ENCODE results near the gene ASIC5. TPM values are rescaled to one million over a fixed set of nuclear protein-coding genes. Genes with fewer than 3 reads are reported as not detected.

ASIC5 gene
- not detected in 2 replicates for total RNA-seq

GRCh38 chr4:155866177-155866576 is at the start of gene ASIC5:
Gene ASIC5, minus strand, starts transcription at chr4:155866277. Its CDS starts 51 bp downstream, at chr4:155866226.

GRCh38 chr4:155903453-155903852 is 37.4 kb upstream of the ASIC5 start, which contains the start of gene TDO2:
Gene TDO2, plus strand, starts transcription at chr4:155903696. Its CDS starts 63 bp downstream, at chr4:155903759.

Other genes starting within 250 kb of the ASIC5 start
- 0.69 and 3.2 TPM in 2 replicates for gene GUCY1A1, start 199.4 kb downstream of the ASIC5 start, total RNA-seq
- 4.9 and 5.9 TPM in 2 replicates for gene GUCY1B1, start 107.3 kb downstream of the ASIC5 start, total RNA-seq
- 0.39 and 0.86 TPM in 2 replicates for gene TDO2, start 37.4 kb upstream of the ASIC5 start, total RNA-seq
- gene CTSO, start 87.6 kb upstream of the ASIC5 start, total RNA-seq: 23.3 and 25.8 TPM in 2 replicates

Data from smooth muscle cell of the pulmonary artery (primary cell).